ENCODE data around the gene RBM33. TPM values are rescaled to one million over a fixed set of nuclear protein-coding genes. Genes with fewer than 3 reads are reported as not detected.

Gene RBM33
- total and polyA plus RNA-seq, 2 donors from 2014 or later, result 9.8 to 78.7 TPM

- no peak overlapping the region for H3K27ac ChIP-seq (ENCODE audit: low read depth in 2 of 2, low read length in 2 of 2)
Measured at GRCh38 chr7:155754165-155754564, 109.7 kb downstream of the RBM33 start.

GRCh38 chr7:155755026-155755425 lies 110.6 kb downstream of the RBM33 start:
- peaks cover 0 to 3% (median 0%) of the 10 kb centered on the region in 3 donors for H3K9me3 ChIP-seq (ENCODE audit: control insufficient read depth in 2 of 3, insufficient read depth in 1 of 3, low read length in 3 of 3)
- H3K36me3 ChIP-seq (ENCODE audit: control insufficient read depth in 2 of 3, insufficient read depth in 3 of 3, low read length in 3 of 3), result peaks cover 0 to 3% (median 2%) of the 10 kb centered on the region in 3 donors
- intact Hi-C loops (cut with DNase I), result no loop called here
- no peaks in the 10 kb centered on the region for H3K27me3 ChIP-seq (ENCODE audit: control insufficient read depth, insufficient read depth, low read length)
- no peak overlapping the region for H3K27ac ChIP-seq (ENCODE audit: low read depth in 2 of 2, low read length in 2 of 2)
- H3K4me1 ChIP-seq (ENCODE audit: control insufficient read depth in 2 of 3, insufficient read depth in 2 of 3, low read depth in 1 of 3, low read length in 3 of 3), result peaks cover 0 to 10% (median 6%) of the 10 kb centered on the region in 3 donors
- H3K9ac ChIP-seq (ENCODE audit: low read length in 3 of 3), result no peak overlapping the region
- TF ChIP-seq, protein P1, sequence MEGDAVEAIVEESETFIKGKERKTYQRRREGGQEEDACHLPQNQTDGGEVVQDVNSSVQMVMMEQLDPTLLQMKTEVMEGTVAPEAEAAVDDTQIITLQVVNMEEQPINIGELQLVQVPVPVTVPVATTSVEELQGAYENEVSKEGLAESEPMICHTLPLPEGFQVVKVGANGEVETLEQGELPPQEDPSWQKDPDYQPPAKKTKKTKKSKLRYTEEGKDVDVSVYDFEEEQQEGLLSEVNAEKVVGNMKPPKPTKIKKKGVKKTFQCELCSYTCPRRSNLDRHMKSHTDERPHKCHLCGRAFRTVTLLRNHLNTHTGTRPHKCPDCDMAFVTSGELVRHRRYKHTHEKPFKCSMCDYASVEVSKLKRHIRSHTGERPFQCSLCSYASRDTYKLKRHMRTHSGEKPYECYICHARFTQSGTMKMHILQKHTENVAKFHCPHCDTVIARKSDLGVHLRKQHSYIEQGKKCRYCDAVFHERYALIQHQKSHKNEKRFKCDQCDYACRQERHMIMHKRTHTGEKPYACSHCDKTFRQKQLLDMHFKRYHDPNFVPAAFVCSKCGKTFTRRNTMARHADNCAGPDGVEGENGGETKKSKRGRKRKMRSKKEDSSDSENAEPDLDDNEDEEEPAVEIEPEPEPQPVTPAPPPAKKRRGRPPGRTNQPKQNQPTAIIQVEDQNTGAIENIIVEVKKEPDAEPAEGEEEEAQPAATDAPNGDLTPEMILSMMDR (IDR thresholded peaks at IDR 0.05; ENCODE audit: borderline replicate concordance, extremely low read depth, insufficient read depth), result no peak
- no peak overlapping the region for H3K4me3 ChIP-seq (ENCODE audit: low read length in 3 of 3)
- DNase-seq (no peak), FAIRE-seq (no peak)

More at GRCh38 chr7:155754165-155754564, 109.7 kb downstream of the RBM33 start:
- TF ChIP-seq, protein P1 (IDR thresholded peaks at IDR 0.05; ENCODE audit: borderline replicate concordance, extremely low read depth, insufficient read depth), result no peak
- DNase-seq, result no peak
- Histone ChIP-seq H3K4me1 (ENCODE audit: control insufficient read depth in 2 of 3, insufficient read depth in 2 of 3, low read depth in 1 of 3, low read length in 3 of 3) (peaks cover 0 to 10% (median 6%) of the 10 kb centered on the region in 3 donors), H3K36me3 (ENCODE audit: control insufficient read depth in 2 of 3, insufficient read depth in 3 of 3, low read length in 3 of 3) (peaks cover 0 to 3% (median 2%) of the 10 kb centered on the region in 3 donors), H3K27me3 (ENCODE audit: control insufficient read depth, insufficient read depth, low read length) (no peaks in the 10 kb centered on the region), H3K4me3 (ENCODE audit: low read length in 3 of 3) (no peak overlapping the region), H3K9me3 (ENCODE audit: control insufficient read depth in 2 of 3, insufficient read depth in 1 of 3, low read length in 3 of 3) (peaks cover 0 to 3% (median 0%) of the 10 kb centered on the region in 3 donors), H3K9ac (ENCODE audit: low read length in 3 of 3) (no peak overlapping the region)
- no peak for FAIRE-seq
- intact Hi-C loops (cut with DNase I), result no loop called here

DNA sequence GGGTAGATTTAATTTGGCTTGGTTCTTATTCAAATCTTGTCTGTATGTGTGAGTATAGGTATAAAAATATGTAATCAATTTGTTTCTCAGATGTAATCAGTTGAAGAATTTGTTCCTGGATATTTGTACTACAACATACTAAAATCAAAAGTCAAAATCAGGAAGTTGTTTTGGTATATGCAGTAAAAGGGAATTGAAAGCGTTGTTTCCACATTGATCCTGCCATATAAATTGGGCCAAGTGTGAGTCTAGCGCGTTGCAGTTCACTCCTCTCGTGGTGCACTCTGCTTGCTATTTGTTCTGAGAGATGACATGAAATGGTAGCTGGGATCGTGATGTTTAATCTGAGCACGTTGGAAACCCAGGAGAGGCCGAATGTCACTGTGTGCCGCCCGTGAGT lies 111.9 kb downstream of the RBM33 start:
- no peak overlapping the region for H3K27ac ChIP-seq (ENCODE audit: low read depth in 2 of 2, low read length in 2 of 2)
- TF ChIP-seq, protein P1 (IDR thresholded peaks at IDR 0.05; ENCODE audit: borderline replicate concordance, extremely low read depth, insufficient read depth), result no peak

DNA sequence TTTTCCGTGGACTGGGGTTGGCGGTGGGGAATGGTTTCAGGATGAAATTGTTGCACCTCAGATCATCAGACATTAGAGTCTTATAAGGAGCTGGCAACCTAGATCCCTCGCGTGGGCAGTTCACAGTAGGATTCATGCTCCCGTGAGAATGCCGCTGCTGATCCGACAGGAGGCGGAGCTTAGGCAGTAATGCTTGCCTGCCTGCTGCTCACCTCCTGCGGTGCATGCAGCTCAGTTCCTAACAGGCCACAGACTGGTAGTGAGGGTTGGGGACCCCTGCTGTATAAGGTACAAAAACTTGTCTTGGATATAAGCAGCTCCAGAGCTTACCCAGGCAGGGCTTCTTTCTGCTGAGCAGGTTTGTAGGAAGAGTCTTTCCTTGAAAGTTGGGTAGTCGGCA lies 113.9 kb downstream of the RBM33 start:
- Histone ChIP-seq H3K9me3 (ENCODE audit: control insufficient read depth in 2 of 3, insufficient read depth in 1 of 3, low read length in 3 of 3) (peaks cover 0 to 3% (median 0%) of the 10 kb centered on the region in 3 donors), H3K27ac (ENCODE audit: low read depth in 2 of 2, low read length in 2 of 2) (no peak overlapping the region), H3K36me3 (ENCODE audit: control insufficient read depth in 2 of 3, insufficient read depth in 3 of 3, low read length in 3 of 3) (peaks cover 0 to 3% (median 0%) of the 10 kb centered on the region in 3 donors), H3K9ac (ENCODE audit: low read length in 3 of 3) (no peak overlapping the region), H3K27me3 (ENCODE audit: control insufficient read depth, insufficient read depth, low read length) (no peaks in the 10 kb centered on the region), H3K4me3 (ENCODE audit: low read length in 3 of 3) (no peak overlapping the region), H3K4me1 (ENCODE audit: control insufficient read depth in 2 of 3, insufficient read depth in 2 of 3, low read depth in 1 of 3, low read length in 3 of 3) (peaks cover 0 to 4% (median 2%) of the 10 kb centered on the region in 3 donors)
- DNase-seq, result no peak
- TF ChIP-seq, protein P1 (IDR thresholded peaks at IDR 0.05; ENCODE audit: borderline replicate concordance, extremely low read depth, insufficient read depth), result no peak
- intact Hi-C loops (cut with DNase I), result no loop called here
- FAIRE-seq, result no peak

More for the DNA sequence above, 111.9 kb downstream of the RBM33 start:
- Histone ChIP-seq H3K36me3 (ENCODE audit: control insufficient read depth in 2 of 3, insufficient read depth in 3 of 3, low read length in 3 of 3) (peaks cover 0 to 3% (median 0%) of the 10 kb centered on the region in 3 donors), H3K4me3 (ENCODE audit: low read length in 3 of 3) (no peak overlapping the region), H3K9ac (ENCODE audit: low read length in 3 of 3) (no peak overlapping the region), H3K27me3 (ENCODE audit: control insufficient read depth, insufficient read depth, low read length) (no peaks in the 10 kb centered on the region), H3K4me1 (ENCODE audit: control insufficient read depth in 2 of 3, insufficient read depth in 2 of 3, low read depth in 1 of 3, low read length in 3 of 3) (peaks cover 0 to 10% (median 6%) of the 10 kb centered on the region in 3 donors), H3K9me3 (ENCODE audit: control insufficient read depth in 2 of 3, insufficient read depth in 1 of 3, low read length in 3 of 3) (peaks cover 0 to 3% (median 0%) of the 10 kb centered on the region in 3 donors)
- intact Hi-C loops (cut with DNase I), result no loop called here
- FAIRE-seq, result no peak
- no peak for DNase-seq
